ENCODE results near the gene C17orf100.

C17orf100 gene

DNA sequence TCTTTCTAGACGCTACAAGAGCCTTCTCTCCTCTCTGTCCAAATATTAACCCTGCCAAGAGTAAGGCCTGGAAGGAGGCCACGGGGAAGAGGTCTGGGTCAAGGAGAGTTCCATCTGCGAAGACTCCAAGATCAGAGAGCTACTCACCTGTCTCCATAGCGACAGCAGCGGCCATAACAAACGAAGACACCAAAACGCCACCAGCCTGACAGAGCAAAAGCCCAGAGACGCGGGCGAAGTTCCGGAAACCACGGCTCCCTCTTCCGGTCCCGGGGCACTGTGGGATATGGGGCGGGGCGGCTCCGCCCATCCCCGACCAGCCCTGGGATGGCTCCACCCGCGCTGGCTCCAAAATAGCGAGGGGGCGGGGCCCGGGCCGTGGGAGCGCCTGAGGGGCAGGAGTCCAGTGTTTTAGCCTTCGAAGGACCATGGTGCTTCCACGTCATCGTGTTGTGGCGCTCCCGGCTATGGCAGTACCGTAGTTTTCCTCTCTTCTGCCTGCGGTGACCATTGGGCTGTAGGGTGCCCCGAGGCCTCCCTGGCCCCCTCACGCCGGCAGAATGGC lies at the start of gene C17orf100, which contains the start of gene MED31:
C17orf100 (plus strand) TSS at position 409 of the 565 bp plus-strand sequence; CDS start at position 561, 152 bp downstream.
MED31 (minus strand) TSS at position 252 of the 565 bp plus-strand sequence; CDS start at position 175, 77 bp downstream.
- Mint-ChIP-seq H3K9me3 (no peaks in the 10 kb centered on the region), H3K27ac (peak within 1 kb of the TSS; percentile 98 to 100), H3K27me3 (no peaks in the 10 kb centered on the region), H3K4me3 (peak within 1 kb of the TSS; percentile 93 to 96), H3K4me1 (peaks cover 64% of the 10 kb centered on the region)
- ATAC-seq (peak; percentile 97), DNase-seq (peak; percentile 90 to 95)

DNA sequence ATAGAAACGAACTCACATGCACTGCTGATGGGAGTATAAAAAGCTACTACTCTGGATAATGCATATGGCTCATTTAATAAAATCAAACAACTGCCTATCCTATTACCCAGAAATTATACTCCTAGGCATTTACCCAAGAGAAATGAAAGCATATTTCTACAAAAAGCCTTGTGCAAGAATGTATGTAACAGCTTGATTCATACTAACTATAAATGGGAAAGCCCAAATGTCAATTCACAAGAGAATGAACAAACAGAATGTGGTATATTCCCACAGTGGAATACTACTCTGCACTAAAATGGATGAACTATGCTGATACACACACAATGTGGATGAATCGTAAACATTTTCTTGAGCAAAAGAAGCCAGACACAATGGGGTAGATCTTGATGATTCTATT lies 49.4 kb upstream of the C17orf100 start:
- no peak overlapping the region for H3K27ac Mint-ChIP-seq
- H3K27me3 Mint-ChIP-seq = no peaks in the 10 kb centered on the region
- DNase-seq = no peak
- ATAC-seq = no peak
- no peak overlapping the region for H3K4me3 Mint-ChIP-seq
- H3K4me1 Mint-ChIP-seq = peaks cover 9% of the 10 kb centered on the region
- no peaks in the 10 kb centered on the region for H3K9me3 Mint-ChIP-seq

DNA sequence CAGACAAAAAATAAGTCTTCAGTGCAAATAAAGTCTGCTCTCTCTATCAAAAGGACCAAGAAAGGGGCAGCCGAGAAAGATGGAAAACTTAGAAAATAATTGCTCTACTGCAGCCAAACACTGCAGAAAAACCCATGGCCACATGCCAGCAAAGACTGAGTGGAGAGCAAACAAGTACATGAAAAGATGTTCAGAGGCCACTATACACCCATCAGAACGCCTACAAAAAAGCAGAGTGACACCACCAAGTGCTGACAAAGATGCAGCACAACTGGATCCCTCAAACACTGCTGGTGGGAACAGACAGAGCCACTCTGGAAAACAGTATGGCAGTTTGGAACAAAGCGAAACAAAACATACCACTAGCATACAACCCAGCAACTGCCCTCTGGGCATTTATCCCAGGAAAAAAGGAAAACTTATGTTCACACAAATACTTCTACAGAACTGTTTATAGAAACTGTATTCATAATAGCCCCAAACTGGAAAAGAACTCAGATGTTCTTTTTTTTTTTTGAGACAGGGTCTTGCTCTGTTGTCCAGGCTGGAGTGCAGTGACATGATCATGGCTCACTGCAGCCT lies 47.7 kb upstream of the C17orf100 start:
- no peaks in the 10 kb centered on the region for H3K27me3 Mint-ChIP-seq
- DNase-seq (no peak), ATAC-seq (no peak)
- no peaks in the 10 kb centered on the region for H3K9me3 Mint-ChIP-seq
- H3K4me1 Mint-ChIP-seq = peaks cover 9% of the 10 kb centered on the region
- no peak overlapping the region for H3K4me3 Mint-ChIP-seq
- no peak overlapping the region for H3K27ac Mint-ChIP-seq

DNA sequence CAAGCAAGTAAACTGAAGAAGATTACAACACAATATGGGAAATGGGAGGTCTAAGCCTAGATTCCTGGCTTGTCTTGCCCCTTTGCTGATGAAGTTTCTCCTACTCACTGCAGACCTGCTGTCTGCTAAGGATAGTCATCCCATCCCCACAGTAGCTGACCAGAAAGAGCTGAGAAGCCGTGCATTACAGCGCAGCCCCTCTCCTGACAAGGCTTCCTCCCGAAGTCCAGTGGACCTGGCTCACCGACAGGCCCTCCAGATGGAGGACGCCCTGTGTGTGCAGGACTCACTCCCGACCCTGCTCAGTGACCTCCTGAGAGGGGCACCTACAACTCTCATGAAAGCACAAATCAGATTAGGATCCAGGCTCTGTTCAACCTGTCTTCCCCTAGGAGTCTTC lies 46.4 kb upstream of the C17orf100 start:
- no peak for ATAC-seq
- no peaks in the 10 kb centered on the region for H3K27me3 Mint-ChIP-seq

GRCh38 chr17:6608321-6608720 lies 43.2 kb upstream of the C17orf100 start:
- H3K27me3 Mint-ChIP-seq = no peaks in the 10 kb centered on the region
- no peaks in the 10 kb centered on the region for H3K9me3 Mint-ChIP-seq
- H3K27ac Mint-ChIP-seq = no peak overlapping the region
- no peak overlapping the region for H3K4me3 Mint-ChIP-seq
- no peak for ATAC-seq
- DNase-seq = no peak
- H3K4me1 Mint-ChIP-seq = peaks cover 2% of the 10 kb centered on the region

More for the DNA sequence above, 46.4 kb upstream of the C17orf100 start:
- no peak overlapping the region for H3K27ac Mint-ChIP-seq
- H3K4me1 Mint-ChIP-seq = peaks cover 9% of the 10 kb centered on the region
- H3K4me3 Mint-ChIP-seq = no peak overlapping the region
- no peaks in the 10 kb centered on the region for H3K9me3 Mint-ChIP-seq
- DNase-seq = no peak

- no peaks in the 10 kb centered on the region for H3K9me3 Mint-ChIP-seq
- no peaks in the 10 kb centered on the region for H3K4me1 Mint-ChIP-seq
- H3K4me3 Mint-ChIP-seq = no peak overlapping the region
- no peak overlapping the region for H3K27ac Mint-ChIP-seq
- DNase-seq (no peak), ATAC-seq (no peak)
- H3K27me3 Mint-ChIP-seq = no peaks in the 10 kb centered on the region
Measured at GRCh38 chr17:6610011-6610410, 41.6 kb upstream of the C17orf100 start.

DNA sequence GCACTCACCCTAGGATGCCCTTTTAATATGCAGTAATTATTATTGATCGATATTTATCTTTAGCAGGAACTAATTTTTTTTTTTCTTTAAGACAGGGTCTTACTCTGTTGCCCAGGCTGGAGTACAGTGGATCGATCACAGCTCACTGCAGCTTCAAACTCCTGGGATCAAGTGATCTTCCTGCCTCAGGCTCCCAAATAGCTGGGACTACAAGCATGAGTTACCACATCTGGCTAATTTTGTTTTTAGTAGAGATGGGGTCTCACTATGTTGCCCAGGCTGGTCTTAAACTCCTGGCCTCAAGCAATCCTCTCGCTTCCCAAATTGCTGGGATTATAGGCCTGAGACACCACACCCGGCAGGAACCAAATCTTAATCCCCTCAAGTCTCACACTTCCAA lies 40.3 kb upstream of the C17orf100 start:
- H3K9me3 Mint-ChIP-seq = no peaks in the 10 kb centered on the region
- H3K4me3 Mint-ChIP-seq = no peak overlapping the region
- H3K27ac Mint-ChIP-seq = peak overlapping the region in 1 of 2 donors; percentile 27

DNA sequence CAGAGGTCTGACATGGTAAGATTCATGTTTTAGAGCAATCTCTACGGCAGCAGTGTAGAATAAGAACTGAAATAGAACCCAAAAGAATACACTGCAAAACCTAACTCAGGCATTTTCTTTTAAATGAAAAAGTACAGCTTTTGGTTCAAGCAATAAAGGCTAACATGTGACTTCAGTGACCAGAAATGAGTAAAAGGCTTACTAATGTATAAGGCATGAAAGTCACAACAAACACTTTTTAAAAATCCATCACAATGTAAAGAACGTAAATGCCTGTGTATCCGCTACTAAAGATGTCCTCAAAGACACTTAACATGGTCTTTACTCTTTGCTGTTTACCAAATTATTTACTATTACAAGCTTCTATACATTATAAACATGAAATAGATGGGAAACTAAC lies 27.6 kb upstream of the C17orf100 start:
- DNase-seq (no peak), ATAC-seq (no peak)
- Mint-ChIP-seq H3K27me3 (no peaks in the 10 kb centered on the region), H3K4me1 (peaks cover 7% of the 10 kb centered on the region), H3K9me3 (no peaks in the 10 kb centered on the region), H3K4me3 (no peak overlapping the region), H3K27ac (no peak overlapping the region)

More for the DNA sequence above, 40.3 kb upstream of the C17orf100 start:
- ATAC-seq (no peak), DNase-seq (no peak)
- Mint-ChIP-seq H3K27me3 (no peaks in the 10 kb centered on the region), H3K4me1 (no peaks in the 10 kb centered on the region)

DNA sequence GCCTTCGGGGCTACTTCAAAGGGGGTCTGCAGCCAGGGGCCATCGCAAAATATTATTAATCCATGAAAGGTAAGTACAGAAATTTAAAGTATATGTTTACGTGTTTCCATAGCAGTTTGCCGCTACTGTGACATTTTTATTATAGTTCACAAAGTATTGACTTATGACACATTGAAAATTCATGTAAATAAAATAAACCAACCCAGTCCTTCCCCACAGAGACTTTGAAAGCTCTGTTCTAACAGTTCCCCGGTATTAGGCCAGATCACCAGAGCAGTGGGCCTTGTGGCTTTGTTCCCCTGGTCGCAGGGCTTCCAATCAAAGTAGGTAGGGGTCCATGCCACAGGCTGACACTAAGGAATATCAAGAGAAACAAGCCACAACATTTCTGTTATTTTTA lies 24.9 kb upstream of the C17orf100 start:
- H3K27me3 Mint-ChIP-seq = no peaks in the 10 kb centered on the region
- DNase-seq (no peak), ATAC-seq (no peak)
- H3K27ac Mint-ChIP-seq = no peak overlapping the region
- peaks cover 7% of the 10 kb centered on the region for H3K4me1 Mint-ChIP-seq
- H3K9me3 Mint-ChIP-seq = no peaks in the 10 kb centered on the region
- H3K4me3 Mint-ChIP-seq = no peak overlapping the region

GRCh38 chr17:6627019-6627418 lies 24.5 kb upstream of the C17orf100 start:
- H3K4me3 Mint-ChIP-seq = no peak overlapping the region
- no peak for DNase-seq
- H3K27ac Mint-ChIP-seq = no peak overlapping the region
- ATAC-seq = no peak
- H3K27me3 Mint-ChIP-seq = no peaks in the 10 kb centered on the region
- peaks cover 7% of the 10 kb centered on the region for H3K4me1 Mint-ChIP-seq
- no peaks in the 10 kb centered on the region for H3K9me3 Mint-ChIP-seq

DNA sequence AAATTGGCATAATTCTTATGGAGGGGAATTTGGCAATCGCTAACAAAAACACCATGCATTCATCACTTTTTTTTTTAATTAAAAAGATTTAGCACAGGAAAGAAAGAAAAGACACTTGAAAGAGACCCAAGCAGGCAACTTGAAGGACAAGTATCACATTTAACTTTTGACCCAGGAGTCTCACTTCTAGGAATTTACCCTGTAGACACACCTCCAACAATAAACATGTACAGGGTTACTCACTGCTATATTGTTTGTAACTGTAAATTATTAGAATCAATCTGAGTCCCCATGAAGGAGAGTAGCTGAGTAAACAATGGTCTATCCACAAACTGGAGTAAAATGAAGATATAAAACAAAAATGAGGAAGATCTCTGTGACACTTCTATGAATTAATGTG lies 21.2 kb upstream of the C17orf100 start:
- H3K9me3 Mint-ChIP-seq = no peaks in the 10 kb centered on the region
- H3K4me1 Mint-ChIP-seq = peaks cover 7% of the 10 kb centered on the region
- no peak for DNase-seq
- H3K27me3 Mint-ChIP-seq = no peaks in the 10 kb centered on the region
- ATAC-seq = no peak
- H3K27ac Mint-ChIP-seq = no peak overlapping the region
- no peak overlapping the region for H3K4me3 Mint-ChIP-seq

- H3K4me3 Mint-ChIP-seq = no peak overlapping the region
- no peak overlapping the region for H3K27ac Mint-ChIP-seq
- ATAC-seq (no peak), DNase-seq (no peak)
- no peaks in the 10 kb centered on the region for H3K9me3 Mint-ChIP-seq
- no peaks in the 10 kb centered on the region for H3K27me3 Mint-ChIP-seq
- peaks cover 9% of the 10 kb centered on the region for H3K4me1 Mint-ChIP-seq
Measured at GRCh38 chr17:6632530-6632929, 19.0 kb upstream of the C17orf100 start.

DNA sequence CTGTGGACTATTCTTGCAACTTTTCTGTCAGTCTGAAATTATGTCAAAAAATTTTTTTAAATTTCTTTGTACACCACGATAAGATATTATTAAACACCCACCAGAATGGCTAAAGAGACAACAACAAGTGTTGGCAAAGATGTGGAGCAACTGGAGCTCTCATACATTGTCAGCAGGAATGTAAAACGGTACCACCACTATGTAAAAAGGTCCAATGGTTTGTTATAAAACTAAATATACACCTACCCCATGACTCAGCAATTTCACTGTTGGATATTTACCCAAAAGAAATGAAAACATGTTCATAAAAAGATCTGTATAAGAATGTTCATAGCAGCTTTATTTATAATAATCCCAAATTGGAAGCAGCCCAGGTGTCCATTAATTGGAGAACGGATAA lies 18.3 kb upstream of the C17orf100 start:
- ATAC-seq = no peak
- Mint-ChIP-seq H3K9me3 (no peaks in the 10 kb centered on the region), H3K27ac (no peak overlapping the region), H3K4me1 (peaks cover 16% of the 10 kb centered on the region), H3K4me3 (no peak overlapping the region), H3K27me3 (no peaks in the 10 kb centered on the region)
- DNase-seq = no peak

DNA sequence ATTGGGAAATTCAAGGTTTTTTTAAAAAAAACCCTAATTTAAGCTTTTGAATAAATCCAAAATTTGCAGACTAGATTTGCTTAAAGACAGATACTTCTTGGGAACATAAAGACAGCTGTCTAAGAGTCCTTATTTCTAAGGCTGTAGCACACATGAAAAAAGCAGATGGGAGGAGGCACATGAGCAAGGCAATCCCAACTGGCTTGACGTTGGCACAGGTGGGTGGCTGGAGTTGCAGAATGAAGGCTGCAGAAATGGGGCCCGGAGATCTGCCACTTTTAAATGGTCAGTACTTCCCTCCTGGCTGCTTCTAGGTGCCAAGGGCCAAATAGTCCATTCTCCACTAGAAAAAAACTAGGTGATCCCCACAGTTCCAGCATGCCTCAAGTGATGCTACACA lies 15.5 kb upstream of the C17orf100 start:
- DNase-seq (no peak), ATAC-seq (no peak)
- Mint-ChIP-seq H3K27ac (no peak overlapping the region), H3K9me3 (no peaks in the 10 kb centered on the region), H3K4me3 (no peak overlapping the region), H3K27me3 (no peaks in the 10 kb centered on the region), H3K4me1 (peaks cover 34% of the 10 kb centered on the region)

DNA sequence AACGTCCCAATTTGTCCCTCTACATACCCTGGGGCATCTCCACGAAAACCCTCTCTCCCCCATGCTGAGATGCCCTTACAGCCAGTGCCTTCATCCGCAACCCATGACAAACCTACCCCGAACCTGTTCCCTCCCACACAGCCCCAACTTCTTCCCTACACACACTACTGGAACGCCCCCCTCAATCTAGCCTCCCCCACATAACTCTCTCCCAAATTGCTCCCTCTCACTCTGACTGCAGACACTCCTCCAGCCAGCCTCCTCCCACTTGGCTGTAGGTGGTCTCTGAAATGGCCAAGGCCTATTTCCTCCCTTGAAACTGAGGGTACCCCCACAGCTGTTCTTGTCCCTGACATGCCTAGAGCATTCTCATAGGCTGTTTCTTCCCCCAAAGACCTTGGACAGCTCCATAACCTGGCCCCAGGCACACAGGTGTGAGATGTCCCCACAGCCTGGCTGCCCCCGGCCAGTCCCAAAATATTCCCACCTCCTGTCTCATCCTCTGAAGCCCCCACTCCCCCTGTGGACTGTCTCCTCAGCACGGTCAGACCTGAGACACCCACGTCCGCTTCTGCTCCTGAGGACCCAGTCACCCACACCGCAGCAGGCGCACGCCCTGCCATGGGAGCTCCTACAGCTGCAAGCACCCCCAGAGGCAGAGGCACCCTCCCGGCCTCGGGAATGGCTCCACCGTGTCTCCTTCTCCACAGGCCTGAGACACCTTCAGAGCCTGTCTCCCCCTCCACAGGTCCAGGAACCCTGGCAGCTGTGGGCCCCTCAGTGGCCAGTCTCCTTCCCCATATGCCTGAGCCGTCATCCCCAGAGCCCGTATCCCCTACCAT lies 14.7 kb upstream of the C17orf100 start:
- H3K27ac Mint-ChIP-seq = peak overlapping the region in 1 of 2 donors; percentile 8
- no peak overlapping the region for H3K4me3 Mint-ChIP-seq
- no peaks in the 10 kb centered on the region for H3K9me3 Mint-ChIP-seq

GRCh38 chr17:6637458-6637840 lies 14.1 kb upstream of the C17orf100 start:
- Mint-ChIP-seq H3K4me3 (no peak overlapping the region), H3K4me1 (peaks cover 44% of the 10 kb centered on the region), H3K27ac (peak overlapping the region; percentile 8 to 14), H3K9me3 (no peaks in the 10 kb centered on the region), H3K27me3 (no peaks in the 10 kb centered on the region)
- DNase-seq (no peak), ATAC-seq (no peak)

More for the DNA sequence above, 14.7 kb upstream of the C17orf100 start:
- DNase-seq (no peak), ATAC-seq (no peak)
- Mint-ChIP-seq H3K27me3 (no peaks in the 10 kb centered on the region), H3K4me1 (peaks cover 38% of the 10 kb centered on the region)

All from stimulated activated naive CD8-positive, alpha-beta T cell treated with anti-CD3 and anti-CD28 coated beads, Interleukin-15, amount 100 ng/mL, for 72 hours (primary cell).